A549 (cell line): ENCODE measurements around the gene LCOR. TPM values are rescaled to one million over a fixed set of nuclear protein-coding genes. Genes with fewer than 3 reads are reported as not detected.
"Not testable (repeated sequence)": the region's sequence is repeated elsewhere in the genome, so short reads cannot be mapped to it uniquely, and the experiment has no call there.

ENCODE experiments used
- ATAC-seq, 2 experiments: fragments of 200-7000 bp in 1 of 2; fragments of >200 bp in 1 of 2; cut with Nextera tagmentation in 1 of 2; cut with Tn5 transposase in 1 of 2; 3 replicates each; pipeline versions ENCODE4 v1.8.0 to v1.9.1; 2018 to 2020; ENCODE audit warnings: mild to moderate bottlenecking in 1 of 2, moderate library complexity in 1 of 2
- CTCF ChIA-PET: fragments of 300-600 bp; sonication (Branson Sonifier 250); formaldehyde crosslinking; extraction: SDS; loops from one replicate; lab custom pipeline; 2021; ENCODE audit warnings: antibody characterized with exemption, inconsistent platforms; lab: Yijun Ruan, JAX
- POLR2A ChIA-PET: fragments of 350-600 bp; formaldehyde crosslinking; extraction: SDS; loops from one replicate; lab custom pipeline; 2021; ENCODE audit warnings: antibody characterized with exemption, inconsistent platforms; lab: Yijun Ruan, JAX
- DNase-seq, 2 experiments: peaks; one replicate each; pipeline versions ENCODE4 v3.0.0 to v3.0.0-alpha.2; 2011 to 2016; ENCODE audit warnings: low read depth in 1 of 2, low spot score in 1 of 2
- FAIRE-seq: peaks from 2 replicates; lab custom pipeline; 2011; peaks lifted over from hg19 to GRCh38; lab: Jason Lieb, UNC
- H3K27ac ChIP-seq, 2 experiments: fragments of >200 bp; sonication (Bioruptor Twin); formaldehyde crosslinking; 3 replicates each; pipeline ENCODE4 v1.5.1; 2016 to 2017
- H3K4me1 ChIP-seq: fragments of >200 bp; sonication (Bioruptor Twin); formaldehyde crosslinking; 3 replicates; pipeline ENCODE4 v1.6.1; 2016
- H3K4me2 ChIP-seq: fragments of >200 bp; sonication (Bioruptor Twin); formaldehyde crosslinking; 3 replicates; pipeline ENCODE4 v1.6.1; 2016
- H3K4me3 ChIP-seq: fragments of >200 bp; sonication (Bioruptor Twin); formaldehyde crosslinking; 3 replicates; pipeline ENCODE4 v1.5.1; 2016
- H3K9me3 ChIP-seq: fragments of >200 bp; sonication (Bioruptor Twin); formaldehyde crosslinking; 3 replicates; pipeline ENCODE4 v1.6.1; 2016
- CEBPB ChIP-seq, 2 experiments: fragments of >200 bp in 1 of 2; sonication (Bioruptor Twin) in 1 of 2; formaldehyde crosslinking in 1 of 2; IDR thresholded peaks; 2 replicates each; pipeline ENCODE4 v1.6.1; 2012 to 2016
- EP300 ChIP-seq, 2 experiments: fragments of >200 bp; sonication (Bioruptor Twin); formaldehyde crosslinking; IDR thresholded peaks; 2 replicates in 1 of 2; 3 replicates in 1 of 2; pipeline ENCODE4 v1.6.1; 2016 to 2017
- ESRRA ChIP-seq: fragments of 150-350 bp; IDR thresholded peaks from 2 replicates; pipeline ENCODE4 v1.6.1; 2014; ENCODE audit warnings: mild to moderate bottlenecking, low read length, borderline replicate concordance
- FOXS1 ChIP-seq: fragments of 250-450 bp; sonication (Bioruptor Pico); IDR thresholded peaks from 2 replicates; pipeline ENCODE4 v1.5.0; 2020; ENCODE audit warnings: mild to moderate bottlenecking, moderate library complexity
- GATA3 ChIP-seq: IDR thresholded peaks from 2 replicates; pipeline ENCODE4 v1.6.1; 2012; ENCODE audit warnings: borderline replicate concordance
- HDAC2 ChIP-seq: fragments of 200-600 bp; sonication (generic); IDR thresholded peaks from 2 replicates; pipeline ENCODE4 v1.6.1; 2016
- HEYL ChIP-seq: fragments of 250-450 bp; sonication (Bioruptor Pico); IDR thresholded peaks from 2 replicates; pipeline ENCODE4 v1.8.0; 2021; ENCODE audit warnings: mild to moderate bottlenecking, moderate library complexity
- HOXB13 ChIP-seq: fragments of 250-450 bp; sonication (Bioruptor Pico); IDR thresholded peaks from 2 replicates; pipeline ENCODE4 v1.5.0; 2020; ENCODE audit warnings: low read depth, mild to moderate bottlenecking, moderate library complexity
- MAZ ChIP-seq: fragments of 150-350 bp; IDR thresholded peaks from 2 replicates; pipeline ENCODE4 v1.6.1; 2014; ENCODE audit warnings: antibody characterized with exemption, low read depth, low read length, borderline replicate concordance
- MYC ChIP-seq: IDR thresholded peaks from 2 replicates; pipeline ENCODE4 v1.6.1; 2012; ENCODE audit warnings: mild to moderate bottlenecking, inconsistent platforms, low read length, improper control_type of control experiment, borderline replicate concordance
- PHF8 ChIP-seq: fragments of 200-600 bp; sonication (generic); IDR thresholded peaks from 2 replicates; pipeline ENCODE4 v1.6.1; 2016; ENCODE audit warnings: low read depth, mild to moderate bottlenecking, antibody characterized with exemption, moderate library complexity, borderline replicate concordance
- POLR2A ChIP-seq: IDR thresholded peaks from 2 replicates; pipeline ENCODE4 v1.6.1; 2012; ENCODE audit warnings: mild to moderate bottlenecking, low read length
- POLR2AphosphoS2 ChIP-seq: conservative IDR thresholded peaks from 2 replicates; pipeline ENCODE4 v1.6.1; 2012; ENCODE audit warnings: low read length, improper control_type of control experiment, inconsistent platforms
- RAD21 ChIP-seq, 2 experiments: fragments of >200 bp in 1 of 2; sonication (Bioruptor Twin) in 1 of 2; formaldehyde crosslinking in 1 of 2; IDR thresholded peaks in 1 of 2; conservative IDR thresholded peaks in 1 of 2; 2 replicates in 1 of 2; 3 replicates in 1 of 2; pipeline ENCODE4 v1.6.1; 2012 to 2018; ENCODE audit warnings: inconsistent platforms in 1 of 2
- RARB ChIP-seq: fragments of 250-450 bp; sonication (Bioruptor Pico); IDR thresholded peaks from 2 replicates; pipeline ENCODE4 v1.8.0; 2021; ENCODE audit warnings: mild to moderate bottlenecking, moderate library complexity
- SMC3 ChIP-seq: fragments of >200 bp; sonication (Bioruptor Twin); formaldehyde crosslinking; IDR thresholded peaks from 3 replicates; pipeline ENCODE4 v1.6.1; 2018; ENCODE audit warnings: inconsistent platforms
- TFCP2L1 ChIP-seq: fragments of 250-450 bp; sonication (Bioruptor Pico); IDR thresholded peaks from 2 replicates; pipeline ENCODE4 v1.5.0; 2021; ENCODE audit warnings: mild to moderate bottlenecking
- ZNF302 ChIP-seq: fragments of 250-450 bp; sonication (Bioruptor Pico); IDR thresholded peaks from 2 replicates; pipeline ENCODE4 v1.9.0; 2021; ENCODE audit warnings: inconsistent platforms, mild to moderate bottlenecking, moderate library complexity
- whole genome bisulfite sequencing: methylation state at CpG from one replicate; pipeline ENCODE4 v1.1.6; 2017; ENCODE audit errors: missing lambda C conversion rate; 5-methylcytosine and 5-hydroxymethylcytosine counted together
- polyA plus RNA-seq, 4 experiments: library from polyadenylated mRNA; depleted of rRNA in 3 of 4; stranded (reverse); fragments of >200 nt; fragmentation: RNase III in 1 of 4; extraction: RNeasy Plus Mini Kit Qiagen cat#74134 plus additional on column Dnase treatment in 1 of 4; gene quantifications; 2 replicates in 3 of 4; 3 replicates in 1 of 4; pipeline ENCODE4 v1.2.3, GENCODE V29; 2011 to 2017
- TF ChIP-seq, protein P1 (sequence below): fragments of 250-450 bp; sonication (Bioruptor Pico); IDR thresholded peaks from 2 replicates; pipeline ENCODE4 v1.5.0; 2021; ENCODE audit warnings: mild to moderate bottlenecking, moderate library complexity, borderline replicate concordance
- TF ChIP-seq, protein P2 (sequence below): IDR thresholded peaks from 2 replicates; pipeline ENCODE4 v1.6.1; 2012
- TF ChIP-seq, protein P3 (sequence below): fragments of >200 bp; sonication (Bioruptor Twin); formaldehyde crosslinking; IDR thresholded peaks from 3 replicates; pipeline ENCODE4 v1.6.1; 2016

Gene LCOR
- polyA plus RNA-seq, 2 of the 4 experiments (the other 2 are of a cell fraction) = 4.8 to 17.6 TPM

DNA sequence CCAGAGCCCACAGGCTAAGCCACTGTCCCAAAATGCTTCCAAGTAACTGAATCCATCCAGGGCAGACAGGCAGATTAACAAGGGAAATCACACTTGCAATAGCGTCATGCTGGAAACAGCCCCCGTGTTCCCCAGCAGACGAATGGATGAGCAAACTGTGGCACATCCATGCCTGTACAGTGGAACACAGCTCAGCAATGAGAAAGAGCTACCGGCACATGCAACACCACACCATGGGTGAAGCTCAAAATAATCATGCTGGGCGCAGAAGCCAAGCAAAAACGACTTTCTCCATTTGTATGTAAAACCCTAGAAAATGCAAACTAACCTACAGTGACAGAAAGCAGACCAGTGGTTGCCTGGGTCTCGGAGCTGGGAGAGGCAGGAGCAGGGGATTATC is 200.5 kb downstream of the LCOR start (continued):
- TF ChIP-seq PHF8 (no peak), MYC (no peak)

DNA sequence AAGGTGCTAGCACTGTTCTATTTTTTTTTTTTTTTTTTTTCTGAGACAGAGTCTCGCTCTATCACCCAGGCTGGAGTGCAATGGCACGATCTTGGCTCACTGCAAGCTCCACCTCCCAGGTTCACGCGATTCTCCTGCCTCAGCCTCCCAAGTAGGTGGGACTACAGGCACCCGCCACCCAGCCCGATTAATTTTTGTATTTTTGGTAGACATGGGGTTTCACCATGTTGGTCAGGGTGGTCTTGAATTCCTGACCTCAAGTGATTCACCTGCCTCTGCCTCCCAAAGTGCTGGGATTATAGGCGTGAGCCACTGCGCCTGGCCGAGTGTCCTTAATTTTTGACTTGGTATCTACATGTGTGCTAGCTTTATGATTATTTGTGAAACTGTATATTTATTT is 201.7 kb downstream of the LCOR start:
- H3K27ac ChIP-seq, H3K4me1 ChIP-seq, H3K4me2 ChIP-seq, FAIRE-seq, H3K4me3 ChIP-seq, DNase-seq, H3K9me3 ChIP-seq, ATAC-seq, POLR2A ChIA-PET: not testable (repeated sequence)
- 84% methylated on average over 9 of the region's 9 CpGs for WGBS
- CTCF ChIA-PET = interaction anchor here (1.0 to 2.0 kb wide), 3 partner anchors 8 to 201 kb away, joined by 3 to 5 read pairs (median 4); no protein-coding TSS in a partner anchor

DNA sequence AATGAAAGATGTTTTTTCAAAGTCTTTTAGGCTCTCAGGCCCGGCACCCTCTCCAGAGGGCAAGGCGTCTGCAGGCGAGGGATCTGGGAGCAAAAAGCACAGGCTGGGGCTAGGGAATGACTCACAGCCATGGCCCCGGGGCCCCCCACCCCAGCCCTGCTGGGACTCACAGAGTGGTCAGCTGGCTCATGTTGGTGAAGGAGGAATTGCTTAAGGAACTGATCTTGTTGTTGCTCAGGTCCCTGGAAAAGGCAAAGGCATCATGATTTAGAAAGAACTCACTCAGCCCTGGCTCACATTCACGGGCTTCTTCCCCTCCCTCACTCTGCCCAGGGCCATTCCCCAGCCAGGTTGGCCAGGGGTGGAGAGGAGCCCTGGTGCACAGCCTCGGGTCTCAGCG is 202.2 kb downstream of the LCOR start:
- no peak overlapping the region for H3K4me2 ChIP-seq
- no peaks in the 10 kb centered on the region for H3K4me1 ChIP-seq
- CTCF ChIA-PET = interaction anchor here (1.0 to 5.9 kb wide), 7 partner anchors 9 to 201 kb away, joined by 3 to 99 read pairs (median 24); no protein-coding TSS in a partner anchor
- TF ChIP-seq RARB (CRISPR knock-in tag) (no peak), CEBPB (IDR thresholded peaks at IDR 0.05) (no peak), HEYL (CRISPR knock-in tag) (no peak), ESRRA (no peak), HOXB13 (CRISPR knock-in tag) (no peak), FOXS1 (CRISPR knock-in tag) (no peak), ZNF302 (no peak), TFCP2L1 (CRISPR knock-in tag) (no peak), SMC3 (no peak), GATA3 (no peak), POLR2AphosphoS2 (no peak), POLR2A (no peak), EP300 (IDR thresholded peaks at IDR 0.05) (no peak), RAD21 (conservative IDR thresholded peaks at IDR 0.05 in 1 of 2, IDR thresholded peaks at IDR 0.05 in 1 of 2) (no peak), HDAC2 (no peak), MAZ (no peak)
- TF ChIP-seq, protein P1, sequence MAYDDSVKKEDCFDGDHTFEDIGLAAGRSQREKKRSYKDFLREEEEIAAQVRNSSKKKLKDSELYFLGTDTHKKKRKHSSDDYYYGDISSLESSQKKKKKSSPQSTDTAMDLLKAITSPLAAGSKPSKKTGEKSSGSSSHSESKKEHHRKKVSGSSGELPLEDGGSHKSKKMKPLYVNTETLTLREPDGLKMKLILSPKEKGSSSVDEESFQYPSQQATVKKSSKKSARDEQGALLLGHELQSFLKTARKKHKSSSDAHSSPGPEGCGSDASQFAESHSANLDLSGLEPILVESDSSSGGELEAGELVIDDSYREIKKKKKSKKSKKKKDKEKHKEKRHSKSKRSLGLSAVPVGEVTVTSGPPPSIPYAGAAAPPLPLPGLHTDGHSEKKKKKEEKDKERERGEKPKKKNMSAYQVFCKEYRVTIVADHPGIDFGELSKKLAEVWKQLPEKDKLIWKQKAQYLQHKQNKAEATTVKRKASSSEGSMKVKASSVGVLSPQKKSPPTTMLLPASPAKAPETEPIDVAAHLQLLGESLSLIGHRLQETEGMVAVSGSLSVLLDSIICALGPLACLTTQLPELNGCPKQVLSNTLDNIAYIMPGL (CRISPR knock-in tag) = no peak
- TF ChIP-seq, protein P2, sequence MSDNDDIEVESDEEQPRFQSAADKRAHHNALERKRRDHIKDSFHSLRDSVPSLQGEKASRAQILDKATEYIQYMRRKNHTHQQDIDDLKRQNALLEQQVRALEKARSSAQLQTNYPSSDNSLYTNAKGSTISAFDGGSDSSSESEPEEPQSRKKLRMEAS = no peak
- TF ChIP-seq, protein P3, sequence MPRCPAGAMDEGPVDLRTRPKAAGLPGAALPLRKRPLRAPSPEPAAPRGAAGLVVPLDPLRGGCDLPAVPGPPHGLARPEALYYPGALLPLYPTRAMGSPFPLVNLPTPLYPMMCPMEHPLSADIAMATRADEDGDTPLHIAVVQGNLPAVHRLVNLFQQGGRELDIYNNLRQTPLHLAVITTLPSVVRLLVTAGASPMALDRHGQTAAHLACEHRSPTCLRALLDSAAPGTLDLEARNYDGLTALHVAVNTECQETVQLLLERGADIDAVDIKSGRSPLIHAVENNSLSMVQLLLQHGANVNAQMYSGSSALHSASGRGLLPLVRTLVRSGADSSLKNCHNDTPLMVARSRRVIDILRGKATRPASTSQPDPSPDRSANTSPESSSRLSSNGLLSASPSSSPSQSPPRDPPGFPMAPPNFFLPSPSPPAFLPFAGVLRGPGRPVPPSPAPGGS = no peak
- H3K27ac ChIP-seq = no peak overlapping the region
- no peak overlapping the region for H3K4me3 ChIP-seq
- DNase-seq = no peak
- no peak for FAIRE-seq
- WGBS = 57% methylated on average over 7 of the region's 7 CpGs
- no peak for ATAC-seq
- no peaks in the 10 kb centered on the region for H3K9me3 ChIP-seq
- POLR2A ChIA-PET = no interaction called here
